Stimulated activated CD8-positive, alpha-beta memory T cell treated with anti-CD3 and anti-CD28 coated beads, Interleukin-2, amount 100 ng/mL, for 48 hours (primary cell): ENCODE results near the gene CYBA.

Experiments
- DNase-seq, 2 donors: peaks; one replicate each; pipeline ENCODE4 v3.0.0-alpha.2; 2020; ENCODE audit warnings: low read depth in 2 of 2

Gene CYBA

DNA sequence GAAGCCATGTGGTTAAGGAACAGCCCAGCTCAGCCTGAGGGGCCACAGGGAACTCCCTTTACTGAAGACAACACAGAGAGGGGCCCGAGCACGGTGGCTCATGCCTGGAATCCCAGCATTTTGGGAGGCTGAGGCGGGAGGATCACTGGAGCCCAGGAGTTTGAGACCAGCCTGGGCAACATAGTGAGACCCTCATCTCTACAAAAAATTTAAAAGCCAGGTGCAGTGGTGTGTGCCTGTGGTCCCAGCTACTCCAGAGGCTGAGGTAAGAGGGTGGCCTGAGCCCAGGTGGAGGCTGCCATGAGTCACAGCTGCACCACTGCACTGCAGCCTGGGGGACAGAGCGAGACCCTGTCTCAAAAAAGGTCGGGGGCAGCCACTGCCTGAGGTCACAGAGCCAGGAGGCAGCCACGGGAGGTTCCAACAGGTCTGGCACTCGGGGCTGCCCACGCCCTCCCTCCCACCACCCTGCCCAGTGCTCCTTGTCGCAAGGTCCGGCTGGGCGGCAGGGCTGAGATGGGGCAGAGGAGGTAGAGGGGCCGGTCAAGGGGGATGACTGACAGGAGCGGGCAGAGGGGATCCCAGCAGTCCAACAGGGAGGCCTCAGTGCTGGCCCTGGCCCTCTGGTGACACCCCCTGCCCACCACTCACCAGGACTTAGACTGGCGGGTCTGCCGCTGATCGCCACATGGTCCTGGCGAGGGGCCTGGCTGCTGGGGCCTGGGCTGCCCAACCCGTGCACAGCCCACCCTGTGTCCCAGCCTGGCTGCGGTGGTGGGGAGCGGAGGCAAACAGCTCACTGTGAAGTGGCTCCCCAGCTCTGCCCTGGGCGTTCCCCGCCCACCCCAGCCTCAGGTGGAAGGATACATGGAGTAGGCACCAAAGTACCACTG is 3.4 kb downstream of the CYBA start:
- DNase-seq, result no peak

DNA sequence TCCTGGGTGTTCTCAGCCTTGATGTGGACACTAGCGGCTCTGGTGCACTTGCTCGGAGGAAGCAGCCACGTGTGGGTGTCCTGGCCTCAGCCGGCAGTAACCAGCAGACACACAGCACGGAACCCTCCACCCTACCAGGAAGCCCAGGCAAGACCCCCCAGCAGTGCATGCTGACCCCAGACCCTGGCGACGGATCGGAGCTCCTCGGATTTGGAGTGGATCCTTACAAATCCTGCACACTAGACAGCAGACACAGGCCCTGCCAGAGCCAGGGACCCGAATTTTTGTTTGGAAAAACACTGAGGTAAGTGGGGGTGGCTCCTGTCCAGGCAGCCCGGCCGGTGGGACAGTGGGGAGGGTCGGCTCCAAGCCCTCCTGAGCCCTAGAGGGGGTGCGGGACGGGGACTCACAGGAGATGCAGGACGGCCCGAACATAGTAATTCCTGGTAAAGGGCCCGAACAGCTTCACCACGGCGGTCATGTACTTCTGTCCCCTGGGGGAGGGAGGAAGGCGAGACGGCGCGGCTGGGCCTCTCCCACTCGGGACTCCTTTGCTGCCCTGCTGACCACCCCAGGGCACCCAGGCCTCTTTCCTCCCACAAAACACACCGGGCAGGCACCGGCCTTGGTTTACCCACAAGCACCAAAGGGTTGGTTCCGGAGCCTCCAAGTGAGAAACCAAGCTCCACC is 4.4 kb downstream of the CYBA start:
- no peak for DNase-seq

DNA sequence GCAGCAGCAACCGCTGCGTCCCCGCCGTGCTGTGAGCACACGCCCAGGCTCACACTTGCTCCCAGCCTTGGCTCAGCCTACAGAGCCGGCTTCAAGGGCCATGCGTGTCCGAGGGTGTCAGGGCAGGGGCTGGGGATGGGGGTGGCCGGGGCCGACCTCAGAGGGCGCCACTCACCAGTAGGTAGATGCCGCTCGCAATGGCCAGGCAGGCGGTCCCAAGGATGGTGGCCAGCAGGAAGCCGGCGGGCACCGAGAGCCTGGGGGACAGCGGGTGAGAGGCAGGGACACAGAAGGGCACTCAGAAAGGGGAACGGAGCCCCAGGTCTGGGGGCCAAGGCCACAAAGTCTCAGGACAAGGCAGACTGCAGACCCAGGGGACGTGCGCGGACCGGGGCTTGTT is 4.9 kb downstream of the CYBA start:
- no peak for DNase-seq

DNA sequence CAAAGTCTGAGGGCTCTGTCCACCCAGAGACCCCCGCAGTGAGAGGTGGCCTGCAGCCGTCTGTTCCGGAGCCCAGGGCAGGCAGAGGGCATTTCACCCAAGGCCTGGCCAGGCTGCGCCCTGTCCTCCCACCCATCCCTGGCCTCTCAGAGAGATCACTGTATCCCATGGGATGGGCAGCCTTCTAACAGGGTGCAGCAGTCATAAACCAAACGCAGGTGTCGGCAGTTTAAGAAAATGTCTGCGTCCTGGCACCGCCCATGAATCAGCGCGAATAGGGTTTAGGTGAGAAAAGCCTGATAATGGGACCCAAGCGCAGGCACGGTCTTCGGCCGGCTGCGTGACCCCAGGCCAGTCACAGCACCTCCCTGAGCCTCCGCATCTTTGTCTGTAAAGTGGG is 5.4 kb downstream of the CYBA start:
- DNase-seq, result no peak

DNA sequence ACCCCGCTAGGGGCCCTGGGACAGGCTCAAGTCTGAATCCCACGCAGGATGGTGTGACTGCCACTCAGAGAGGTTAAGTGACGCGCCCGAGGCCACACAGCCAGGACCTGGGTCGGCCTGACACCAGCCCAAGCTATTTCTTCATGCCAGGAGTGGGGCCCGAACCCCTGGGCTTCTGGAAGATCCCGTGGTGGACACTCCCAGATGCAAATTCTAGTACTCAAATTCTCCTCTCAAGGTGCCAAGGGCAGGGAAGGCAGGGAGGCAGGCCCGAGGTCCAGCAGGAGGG is 7.3 kb downstream of the CYBA start:
- DNase-seq, result no peak

DNA sequence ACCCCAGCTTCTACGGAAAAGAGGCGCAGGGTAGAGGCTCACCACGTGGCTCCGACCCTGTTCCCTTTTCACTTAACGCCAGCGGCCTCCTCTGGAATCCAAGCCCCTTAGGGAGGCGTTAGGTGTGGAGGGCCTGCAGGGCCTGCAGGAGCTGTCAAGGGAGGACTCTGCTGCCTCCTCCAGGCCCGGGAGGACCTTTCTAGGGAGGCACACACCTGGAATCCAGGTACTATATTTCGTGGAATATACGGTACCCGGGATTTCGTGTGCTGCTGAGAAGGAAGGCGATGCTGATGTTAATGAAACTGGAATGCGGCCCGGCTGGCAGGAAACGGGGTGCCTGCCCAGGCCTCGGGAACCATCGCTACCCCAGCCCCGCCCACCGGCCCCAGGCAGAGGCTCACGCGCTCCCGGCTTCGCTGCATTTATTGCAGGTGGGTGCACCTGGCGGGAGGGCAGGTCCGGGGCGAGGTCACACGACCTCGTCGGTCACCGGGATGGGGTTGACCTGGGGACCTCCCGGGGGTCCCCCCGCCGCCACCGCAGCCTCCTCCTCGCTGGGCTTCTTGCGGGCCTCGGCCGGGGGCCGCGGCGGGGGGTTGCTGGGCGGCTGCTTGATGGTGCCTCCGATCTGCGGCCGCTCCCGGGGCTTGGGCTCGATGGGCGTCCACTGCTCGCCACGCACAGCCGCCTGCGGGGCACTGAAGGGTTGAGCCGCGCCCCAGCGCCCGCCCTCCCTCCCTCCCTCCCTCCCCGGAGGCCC is 7.8 kb downstream of the CYBA start:
- DNase-seq, result no peak

DNA sequence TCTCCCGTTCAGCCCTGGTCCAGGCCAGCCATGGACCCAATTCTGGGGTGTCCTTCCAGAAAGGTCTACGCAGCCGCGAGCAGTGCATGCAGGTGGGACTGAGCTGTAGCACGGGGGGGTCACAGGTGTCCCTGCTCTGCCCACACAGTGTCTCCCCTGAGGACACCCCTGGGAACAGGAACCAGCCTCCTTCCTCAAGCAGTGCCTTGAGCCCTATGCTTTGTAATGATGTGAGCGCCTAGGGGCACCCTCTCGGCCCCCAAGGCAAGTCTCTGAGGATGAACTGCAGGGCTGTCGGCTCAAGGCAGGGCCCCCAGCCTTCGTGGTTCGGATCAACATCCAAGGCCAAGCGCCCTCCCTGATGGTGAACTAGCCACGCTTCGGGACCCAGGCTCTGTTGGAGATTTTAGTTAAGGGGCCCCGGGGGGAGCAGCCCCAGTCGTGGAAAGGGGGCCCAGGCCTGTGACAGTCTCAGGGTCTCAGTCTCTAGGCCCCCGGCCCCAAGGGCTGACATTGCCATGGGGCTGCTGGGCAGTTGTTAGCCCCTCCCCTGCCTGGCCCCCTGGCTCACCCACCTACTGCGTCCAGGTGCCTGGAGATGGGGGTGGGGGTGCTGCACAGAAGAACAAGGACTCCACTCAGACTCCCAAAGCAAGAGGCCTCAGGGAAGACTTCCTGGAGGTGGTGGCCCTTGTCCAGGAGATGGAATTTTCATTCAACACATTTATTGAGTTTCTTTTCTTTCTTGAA is 10.2 kb downstream of the CYBA start:
- DNase-seq, result no peak

DNA sequence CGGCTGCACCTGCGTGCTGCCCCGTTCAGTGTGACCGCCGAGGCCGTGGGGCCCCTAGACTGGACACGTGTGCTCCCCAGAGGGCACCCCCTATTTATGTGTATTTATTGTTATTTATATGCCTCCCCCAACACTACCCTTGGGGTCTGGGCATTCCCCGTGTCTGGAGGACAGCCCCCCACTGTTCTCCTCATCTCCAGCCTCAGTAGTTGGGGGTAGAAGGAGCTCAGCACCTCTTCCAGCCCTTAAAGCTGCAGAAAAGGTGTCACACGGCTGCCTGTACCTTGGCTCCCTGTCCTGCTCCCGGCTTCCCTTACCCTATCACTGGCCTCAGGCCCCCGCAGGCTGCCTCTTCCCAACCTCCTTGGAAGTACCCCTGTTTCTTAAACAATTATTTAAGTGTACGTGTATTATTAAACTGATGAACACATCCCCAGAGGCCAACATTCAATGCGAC is 10.8 kb downstream of the CYBA start:
- DNase-seq, result no peak

DNA sequence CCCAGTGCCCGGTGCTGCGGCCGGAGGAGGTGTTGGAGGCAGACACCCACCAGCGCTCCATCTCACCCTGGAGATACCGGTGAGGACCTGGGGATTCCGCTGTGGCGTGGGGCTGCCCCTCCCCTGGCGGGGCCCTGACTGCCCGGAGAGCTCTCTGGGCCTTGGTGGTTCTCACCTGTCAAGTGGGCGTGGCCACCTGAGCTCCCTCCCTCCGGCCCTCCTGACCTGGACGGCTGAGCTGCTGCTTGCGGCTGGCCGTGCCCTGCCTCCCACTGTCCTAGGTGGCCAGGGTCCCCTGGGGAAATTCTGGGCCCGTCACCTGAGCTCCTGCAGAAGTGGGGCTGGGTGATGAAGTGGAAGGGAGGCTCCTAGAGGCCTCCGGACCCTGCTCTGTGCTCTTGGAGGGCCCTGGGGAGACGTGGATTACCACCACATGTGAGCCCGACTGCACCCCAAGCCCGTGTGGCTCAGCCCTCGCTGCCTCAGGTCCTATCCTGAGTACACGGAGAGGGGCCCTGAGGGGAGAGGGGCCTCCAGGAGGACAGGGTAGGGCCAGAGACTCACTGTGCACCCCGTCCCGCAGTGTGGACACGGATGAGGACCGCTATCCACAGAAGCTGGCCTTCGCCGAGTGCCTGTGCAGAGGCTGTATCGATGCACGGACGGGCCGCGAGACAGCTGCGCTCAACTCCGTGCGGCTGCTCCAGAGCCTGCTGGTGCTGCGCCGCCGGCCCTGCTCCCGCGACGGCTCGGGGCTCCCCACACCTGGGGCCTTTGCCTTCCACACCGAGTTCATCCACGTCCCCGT is 11.4 kb downstream of the CYBA start:
- DNase-seq, result no peak

DNA sequence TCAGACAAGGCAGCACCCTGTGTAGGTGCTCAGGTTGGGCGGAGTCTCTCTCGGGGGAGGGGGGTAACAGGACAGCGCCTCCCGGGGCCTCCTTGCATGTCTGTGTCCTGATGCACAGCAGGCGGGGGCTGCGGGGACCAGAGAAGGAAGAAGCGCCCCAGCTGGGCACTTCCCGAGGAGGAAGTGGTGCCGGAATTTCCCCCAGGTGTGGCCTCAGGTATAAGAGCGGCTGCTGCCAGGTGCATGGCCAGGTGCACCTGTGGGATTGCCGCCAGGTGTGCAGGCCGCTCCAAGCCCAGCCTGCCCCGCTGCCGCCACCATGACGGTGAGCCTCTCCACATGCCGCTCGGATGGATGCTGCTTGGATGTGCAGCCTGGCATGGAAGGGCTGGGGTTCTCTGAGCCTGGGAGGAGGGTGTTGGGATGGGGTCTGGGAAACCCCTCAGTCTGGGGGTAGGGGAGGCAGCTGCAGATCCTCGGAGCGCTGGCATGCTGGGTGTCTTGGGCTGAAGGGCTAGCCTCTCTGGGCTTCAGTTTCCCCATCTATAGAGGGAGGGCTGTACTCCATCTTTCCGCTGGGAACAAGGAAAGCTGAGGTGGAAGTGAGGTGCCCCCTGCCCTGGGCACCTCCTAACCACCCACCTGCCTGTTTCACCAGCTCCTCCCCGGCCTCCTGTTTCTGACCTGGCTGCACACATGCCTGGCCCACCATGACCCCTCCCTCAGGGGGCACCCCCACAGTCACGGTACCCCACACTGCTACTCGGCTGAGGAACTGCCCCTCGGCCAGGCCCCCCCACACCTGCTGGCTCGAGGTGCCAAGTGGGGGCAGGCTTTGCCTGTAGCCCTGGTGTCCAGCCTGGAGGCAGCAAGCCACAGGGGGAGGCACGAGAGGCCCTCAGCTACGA is 12.3 kb downstream of the CYBA start, which contains the start of gene IL17C:
TSS of gene IL17C (plus strand) at position 250 of the 908 bp plus-strand sequence. CDS start at position 320, 70 bp downstream.
- no peak for DNase-seq

DNA sequence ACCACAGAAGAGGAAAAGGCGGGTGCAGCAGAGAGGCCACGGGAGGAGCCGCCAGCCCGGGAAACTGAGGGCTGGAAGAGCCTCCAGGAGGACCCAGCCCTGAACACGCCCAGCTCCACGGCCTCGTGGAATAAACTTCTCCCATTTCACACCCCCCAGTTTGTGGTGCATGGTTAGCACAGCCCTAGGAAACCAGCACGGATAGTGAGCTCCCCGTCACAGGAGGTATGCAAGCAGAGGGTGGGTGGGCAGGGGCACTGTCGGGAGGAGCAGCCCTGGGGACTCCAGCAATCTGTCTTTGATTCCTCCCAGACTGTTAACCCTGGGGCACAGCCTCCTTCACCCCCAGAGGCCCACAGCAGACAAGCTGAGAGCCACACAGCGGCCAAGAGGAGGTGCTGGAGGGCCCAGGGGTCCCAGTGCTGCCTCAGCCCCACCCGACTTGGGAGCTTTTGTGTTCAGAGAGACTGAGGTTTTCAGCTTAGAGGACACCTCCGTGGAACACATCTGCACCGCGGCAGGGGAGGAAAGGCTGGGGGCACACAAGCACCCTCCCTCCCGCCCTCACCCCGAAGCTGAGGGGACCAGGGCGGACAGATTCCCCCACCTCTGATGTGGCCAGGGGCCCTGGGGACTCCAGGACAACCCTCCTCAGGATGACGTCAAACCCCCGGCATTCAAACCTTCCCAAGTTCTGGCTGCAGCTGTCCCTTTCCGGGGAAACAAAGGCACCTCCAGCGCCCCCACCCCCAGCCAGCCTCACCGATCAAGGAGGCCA is 14.2 kb downstream of the CYBA start:
- no peak for DNase-seq

DNA sequence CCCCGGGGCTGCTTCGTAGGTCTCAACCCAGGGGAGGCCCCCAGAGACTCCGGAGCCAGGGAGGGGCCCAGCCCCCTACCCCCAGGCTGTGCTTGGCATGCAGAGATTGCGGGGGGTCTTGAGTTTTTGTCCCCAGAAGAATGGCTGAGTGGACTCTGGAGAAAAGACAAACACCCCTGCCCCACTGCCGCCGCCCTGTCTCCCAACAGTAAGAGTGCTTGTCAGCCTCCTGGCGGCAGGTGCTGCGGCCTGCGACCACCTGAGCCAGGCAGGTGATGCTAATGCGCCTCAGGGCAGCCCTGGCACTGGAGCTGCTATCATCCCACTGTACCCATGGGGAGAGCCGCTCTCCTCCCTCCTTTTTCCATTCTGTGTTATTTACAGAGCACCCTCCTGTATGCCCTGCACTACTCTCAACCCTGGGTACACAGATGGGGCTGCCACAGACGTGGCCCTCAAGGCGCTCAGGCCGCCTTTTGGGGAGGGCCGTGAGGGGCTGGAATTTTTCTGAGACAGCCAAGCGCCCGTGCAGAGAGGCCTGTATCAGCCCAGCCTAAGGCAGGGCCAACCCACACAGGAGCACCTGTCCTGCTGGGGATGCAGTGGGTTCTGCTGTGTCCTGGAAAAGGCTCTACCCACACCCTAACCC is 15.1 kb downstream of the CYBA start:
- no peak for DNase-seq

DNA sequence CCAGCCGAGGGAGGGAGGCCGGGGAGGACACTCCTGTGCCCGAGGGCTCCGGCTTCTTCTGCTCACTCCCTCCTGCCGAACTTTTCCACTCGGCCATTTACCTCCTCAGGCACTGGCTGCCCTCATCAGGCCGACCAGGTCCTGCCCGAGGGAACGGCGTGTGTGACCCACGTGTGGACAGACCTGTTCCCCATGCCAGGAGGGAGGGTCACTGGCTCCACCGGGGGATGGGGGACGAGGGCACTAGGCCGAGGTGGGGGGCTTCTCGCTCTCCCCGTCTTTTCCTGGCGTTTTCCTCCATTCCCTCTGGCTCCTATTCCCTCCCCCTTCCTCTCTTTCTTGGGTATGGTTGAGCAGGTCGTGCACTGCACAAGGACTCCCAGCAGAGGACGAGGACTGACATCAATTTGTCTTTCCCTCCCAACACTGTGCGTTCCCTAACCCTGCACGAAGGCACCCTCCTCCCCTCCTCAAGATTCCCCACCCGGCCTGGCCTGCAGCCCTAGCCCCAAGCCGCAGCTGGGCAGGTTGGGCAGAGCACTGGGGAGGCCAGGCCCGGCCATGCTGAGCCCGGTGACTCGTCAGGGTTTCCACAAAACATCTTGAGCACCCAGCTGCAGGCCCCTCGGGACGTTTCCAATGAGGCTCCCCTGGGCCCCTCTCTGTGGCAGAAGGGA is 15.7 kb downstream of the CYBA start:
- DNase-seq, result no peak

DNA sequence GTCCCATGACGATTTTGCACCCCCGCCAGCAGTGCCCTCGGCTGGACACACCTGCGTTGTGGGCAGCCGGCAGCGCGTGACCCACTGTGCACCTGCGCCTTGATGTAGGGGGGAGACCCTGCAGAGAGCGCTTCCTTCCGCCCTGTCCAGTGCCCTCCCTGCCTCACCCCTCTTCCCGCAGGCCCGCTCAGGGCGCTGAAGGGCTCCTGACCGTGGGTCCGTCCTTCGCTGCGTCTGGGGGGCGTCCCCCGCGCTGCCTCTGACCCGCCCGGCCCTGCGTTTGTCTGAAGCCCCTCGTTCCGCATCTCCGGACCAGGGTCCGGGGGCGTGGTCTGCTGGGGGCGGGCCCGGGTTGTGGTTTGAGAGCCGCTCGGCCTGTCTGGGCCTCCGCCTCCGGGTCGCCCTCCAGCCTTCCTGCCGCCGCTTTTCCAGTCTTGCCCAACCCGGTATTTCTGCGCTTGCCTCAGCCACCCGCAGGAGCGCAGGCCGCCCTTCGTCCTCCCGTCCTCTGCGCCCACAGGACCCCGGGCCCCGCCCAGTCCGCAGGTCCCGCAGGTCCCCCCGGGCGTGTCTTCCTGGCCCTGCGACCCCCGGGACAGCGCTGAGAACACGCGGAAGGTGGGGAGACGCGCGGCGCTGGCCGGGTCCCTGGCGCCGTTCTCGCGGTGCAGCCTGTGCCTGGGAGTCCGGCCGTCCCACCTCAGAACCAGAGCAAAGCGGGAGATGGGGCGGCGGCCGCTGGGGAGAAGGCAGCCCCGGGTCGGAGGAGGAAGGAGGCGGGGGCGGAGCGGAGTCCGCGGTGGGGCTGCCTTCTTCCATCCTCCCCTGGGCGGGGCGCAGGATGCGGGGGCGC is 16.5 kb downstream of the CYBA start:
- peak; percentile 44 to 49 for DNase-seq

DNA sequence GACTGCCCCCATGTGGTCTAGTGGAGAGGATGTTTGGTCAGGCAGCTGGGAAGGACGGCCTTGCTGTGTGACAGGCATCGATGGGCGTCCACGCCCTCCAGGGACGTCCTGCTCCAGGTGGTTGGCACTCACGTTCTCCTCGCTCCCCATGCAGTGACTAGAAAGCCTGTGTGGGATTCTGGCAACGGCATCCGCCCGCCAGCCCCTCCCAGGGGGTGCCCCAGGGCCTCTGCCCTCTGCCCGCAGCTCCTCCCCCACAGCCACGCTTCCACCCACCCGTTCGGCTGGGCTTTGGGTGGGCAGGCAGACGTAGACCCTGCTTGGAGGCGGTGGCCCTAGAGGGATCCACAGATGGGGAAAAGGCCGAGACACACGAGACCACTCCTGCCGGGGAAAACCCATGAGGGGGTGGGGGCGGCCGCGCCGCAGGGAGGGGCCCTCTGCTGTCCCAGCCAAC is 17.1 kb downstream of the CYBA start:
- DNase-seq, result peak; percentile 43 to 64

DNA sequence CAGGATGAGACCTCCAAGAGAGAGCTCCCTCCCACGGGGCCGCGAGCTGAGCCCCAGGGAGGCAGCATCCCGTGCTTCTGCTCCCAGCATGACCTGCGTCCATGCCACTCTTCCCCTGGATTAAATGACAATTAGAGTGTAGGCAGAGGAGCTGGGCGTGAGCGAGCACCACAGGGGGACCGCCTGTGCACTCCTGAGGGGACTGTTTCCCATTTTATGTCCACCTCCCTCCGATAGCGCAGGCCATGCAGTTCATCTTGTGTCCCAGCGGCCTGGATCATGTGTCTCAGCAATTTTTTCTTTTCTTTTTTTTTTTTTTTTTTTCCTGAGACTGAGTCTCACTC is 18.3 kb downstream of the CYBA start:
- DNase-seq, result no peak
